HG02571 (cell line): Measurements from ENCODE around the gene POLA1.

Experiments
- ATAC-seq: cut with Tn5 transposase; IDR thresholded peaks from one replicate; pipeline ENCODE4 v1.9.1; 2021; ENCODE audit warnings: mild to moderate bottlenecking, moderate library complexity; ENCODE audit not compliant: unreplicated experiment

POLA1 gene

DNA sequence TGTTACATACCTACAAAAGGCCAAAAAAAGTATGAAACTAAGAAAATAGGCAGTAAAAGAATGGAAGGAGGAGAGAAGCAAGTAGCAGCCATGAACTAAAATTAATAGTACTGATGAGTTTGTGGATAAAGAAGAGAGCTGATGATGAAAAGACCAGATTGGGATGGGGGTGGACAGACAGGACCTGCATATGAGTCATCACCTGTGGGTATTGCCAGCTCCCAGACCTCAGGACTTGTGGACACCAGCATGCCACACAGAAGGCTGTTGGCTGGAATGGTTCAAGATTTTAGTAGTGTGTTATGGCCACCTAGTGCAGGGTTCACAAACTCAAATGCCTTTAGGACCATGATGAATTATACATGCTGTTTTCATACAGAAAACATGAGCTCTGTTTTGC lies 263.1 kb downstream of the POLA1 start:
- ATAC-seq = no peak

DNA sequence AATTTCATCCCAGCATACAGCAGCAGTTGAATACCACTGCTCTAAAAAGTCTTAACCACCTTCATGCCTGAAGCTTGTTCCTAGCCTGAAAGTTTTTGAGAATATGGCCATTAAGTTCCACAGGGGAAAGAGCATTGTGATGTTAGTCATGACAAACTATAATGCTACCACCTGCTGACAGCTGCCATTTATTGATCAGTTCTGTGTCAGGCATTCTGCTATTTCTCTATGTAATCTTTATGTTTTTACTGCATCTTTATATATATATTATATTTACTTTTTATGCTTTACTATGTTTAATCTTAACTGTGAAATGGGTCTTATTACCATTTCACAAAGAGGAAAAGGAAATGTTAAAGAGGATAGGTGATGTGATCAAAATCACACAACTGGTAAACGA lies 268.1 kb downstream of the POLA1 start:
- no peak for ATAC-seq

- no peak for ATAC-seq
Observed at GRCh38 chrX:24963823-24964222, 270.1 kb downstream of the POLA1 start.

DNA sequence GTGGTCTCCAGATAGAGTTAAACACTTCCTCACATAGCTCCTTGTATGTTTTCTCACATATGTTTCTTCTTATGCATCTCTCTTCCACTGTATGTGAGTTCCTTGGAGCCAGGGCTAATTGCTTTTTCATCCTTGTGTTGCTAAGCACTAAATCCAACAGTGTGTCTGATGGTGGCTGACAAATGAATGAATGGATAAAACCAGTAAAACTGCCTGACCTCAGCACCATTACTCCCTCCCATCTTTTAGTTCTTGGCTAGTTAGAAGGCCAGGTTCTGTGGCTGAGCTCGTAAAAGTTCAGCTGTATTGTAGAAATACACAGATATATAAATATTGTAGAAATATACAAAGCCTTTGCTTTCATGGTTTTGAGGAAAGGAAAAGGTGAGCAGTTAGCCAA lies 271.7 kb downstream of the POLA1 start:
- ATAC-seq = no peak

GRCh38 chrX:24969812-24970211 lies 276.1 kb downstream of the POLA1 start:
- ATAC-seq = no peak

DNA sequence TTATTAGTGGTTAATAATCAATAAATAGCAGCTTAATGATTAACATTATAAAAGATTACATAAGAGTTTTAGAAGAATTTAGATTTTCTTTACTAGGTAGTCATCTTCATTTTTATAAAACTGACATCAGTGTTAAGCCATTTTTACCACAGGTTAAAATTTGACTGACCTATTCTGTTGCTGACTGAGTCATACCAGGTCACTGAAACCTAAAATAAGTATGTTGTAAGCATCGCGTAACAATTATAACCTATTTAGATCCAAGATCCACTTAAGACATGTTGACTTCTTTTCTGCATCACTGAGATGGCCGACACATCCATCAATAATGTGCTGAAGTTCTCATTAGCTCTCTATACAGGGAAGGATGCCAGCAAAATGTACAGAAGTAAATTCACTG lies 285.4 kb downstream of the POLA1 start:
- ATAC-seq = no peak

DNA sequence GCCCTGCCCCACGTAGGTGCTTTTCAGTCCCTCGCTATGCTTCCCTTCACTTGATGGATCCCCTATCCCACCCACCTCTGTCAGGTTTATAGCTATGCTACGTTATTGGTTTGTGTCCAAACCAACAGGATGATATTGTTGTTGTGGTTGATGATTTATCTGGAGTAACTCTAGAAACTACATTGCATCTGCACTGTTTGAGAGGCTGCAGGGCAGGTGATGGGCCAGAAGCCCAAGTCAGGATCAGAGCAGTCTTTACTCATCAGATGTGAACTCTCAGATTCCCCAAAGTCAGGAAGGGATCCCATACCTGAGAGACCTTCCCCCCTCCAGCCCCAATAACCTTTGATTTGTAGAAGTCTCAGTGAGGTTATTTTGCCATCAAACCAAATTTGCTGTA lies 287.3 kb downstream of the POLA1 start:
- no peak for ATAC-seq

DNA sequence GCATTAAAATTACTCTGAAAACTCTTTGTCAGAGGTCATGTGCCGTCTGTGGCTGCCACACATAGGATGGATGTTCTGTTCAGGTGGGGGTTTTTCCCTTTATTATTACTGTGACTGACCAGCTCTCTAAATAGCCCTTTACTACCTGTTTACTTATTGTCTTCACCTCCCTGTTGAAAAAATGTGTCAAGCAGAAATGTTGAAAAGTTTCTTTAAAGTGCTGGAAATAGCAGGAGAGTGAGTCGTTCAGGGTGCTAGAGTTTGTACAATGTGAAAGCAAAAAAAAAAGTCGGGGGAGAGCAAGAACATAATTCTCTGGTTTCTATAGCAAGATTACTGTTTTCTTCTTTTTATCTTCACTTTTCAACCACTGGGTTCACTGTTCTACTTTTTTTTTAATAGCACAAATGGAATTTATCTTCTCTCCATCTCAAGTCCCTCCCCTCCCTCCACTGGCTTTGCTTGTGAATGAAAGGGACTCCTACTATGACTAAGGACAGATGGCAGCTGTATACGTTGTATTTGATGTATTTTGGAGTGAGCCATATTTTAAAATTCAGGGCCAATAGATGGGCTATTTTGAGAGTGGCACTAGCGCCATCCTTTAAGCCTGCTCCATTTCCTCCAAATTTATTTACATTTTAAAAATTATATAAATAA lies 288.7 kb downstream of the POLA1 start:
- no peak for ATAC-seq

DNA sequence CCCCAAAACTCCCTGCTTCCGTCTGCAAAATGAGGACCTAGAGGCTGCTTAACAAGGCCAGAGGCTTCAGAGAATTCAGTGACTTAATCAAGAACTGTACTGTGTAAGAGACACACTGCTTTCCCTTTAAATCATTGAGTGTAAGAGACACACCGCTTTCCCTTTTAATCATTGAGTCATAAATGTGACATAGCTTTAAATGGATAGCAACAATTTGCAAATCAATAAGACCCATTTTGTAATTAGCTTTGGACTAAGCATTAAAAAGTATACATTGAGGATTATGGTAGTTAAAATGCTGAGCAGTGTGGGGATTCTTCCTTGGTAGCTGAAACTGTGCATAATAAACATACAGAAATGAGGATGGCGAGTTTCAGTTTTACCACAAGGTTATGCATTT lies 290.2 kb downstream of the POLA1 start:
- no peak for ATAC-seq

- ATAC-seq = no peak
Observed at GRCh38 chrX:24985120-24985519, 291.4 kb downstream of the POLA1 start.

DNA sequence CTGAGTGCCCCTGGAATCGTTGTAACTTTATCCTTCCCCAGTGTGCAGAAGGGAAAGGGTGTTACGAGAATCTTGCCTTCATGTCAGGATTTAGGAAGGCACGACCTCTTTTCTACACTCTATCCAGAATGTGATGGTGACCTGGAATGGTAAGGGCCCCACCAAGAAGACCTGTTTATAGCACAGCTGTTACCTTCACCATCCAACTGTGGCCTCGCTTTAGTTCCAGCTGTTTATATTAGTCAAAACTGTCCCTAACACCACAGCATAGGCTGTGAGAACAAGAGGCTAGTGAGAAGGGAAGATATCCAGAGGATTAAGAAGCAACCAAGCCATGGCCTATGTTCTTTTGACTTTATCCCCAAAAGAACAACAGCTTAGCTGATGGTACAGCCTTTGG lies 294.0 kb downstream of the POLA1 start:
- ATAC-seq = no peak

DNA sequence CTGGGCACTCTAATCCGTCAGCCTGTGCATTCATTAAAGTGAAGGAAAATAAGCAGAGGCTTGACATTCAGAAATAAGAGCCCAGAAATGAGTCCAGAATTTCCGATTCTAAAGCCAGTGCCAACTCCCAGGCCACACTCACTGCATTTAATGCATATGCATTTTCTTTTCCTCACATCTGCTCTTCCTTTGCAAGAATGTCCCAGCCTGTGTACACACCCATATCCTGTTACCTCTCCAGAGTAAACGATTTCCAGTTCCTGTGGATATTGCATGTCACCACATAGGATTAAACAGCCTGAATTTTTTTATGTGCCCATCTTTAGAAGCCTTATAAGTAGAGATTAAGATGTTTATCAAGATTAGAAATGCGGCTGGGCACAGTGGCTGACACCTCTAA lies 294.6 kb downstream of the POLA1 start:
- ATAC-seq = no peak

GRCh38 chrX:24990535-24990934 lies 296.8 kb downstream of the POLA1 start:
- no peak for ATAC-seq

DNA sequence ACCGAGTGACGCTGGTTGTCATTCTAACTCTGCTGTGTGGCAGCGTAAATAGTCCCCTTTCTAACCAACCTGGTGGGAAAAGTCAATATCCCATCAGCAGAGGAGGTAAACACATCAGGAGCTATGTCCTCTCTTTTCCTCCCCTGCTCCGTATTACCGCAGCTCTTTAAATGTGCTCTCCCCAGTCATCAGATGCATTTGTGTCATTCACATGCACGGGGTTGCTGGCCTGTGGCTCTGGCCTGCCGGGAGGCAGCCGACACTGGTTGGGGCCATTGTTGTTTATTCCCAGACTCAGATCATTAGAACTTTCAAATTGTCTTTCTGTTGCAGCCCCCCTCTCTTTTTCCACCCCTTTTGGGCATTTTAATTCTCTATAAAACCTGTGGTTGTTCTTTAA lies 300.2 kb downstream of the POLA1 start:
- no peak for ATAC-seq

- ATAC-seq = no peak
Observed at GRCh38 chrX:24996096-24996709, 302.5 kb downstream of the POLA1 start.

DNA sequence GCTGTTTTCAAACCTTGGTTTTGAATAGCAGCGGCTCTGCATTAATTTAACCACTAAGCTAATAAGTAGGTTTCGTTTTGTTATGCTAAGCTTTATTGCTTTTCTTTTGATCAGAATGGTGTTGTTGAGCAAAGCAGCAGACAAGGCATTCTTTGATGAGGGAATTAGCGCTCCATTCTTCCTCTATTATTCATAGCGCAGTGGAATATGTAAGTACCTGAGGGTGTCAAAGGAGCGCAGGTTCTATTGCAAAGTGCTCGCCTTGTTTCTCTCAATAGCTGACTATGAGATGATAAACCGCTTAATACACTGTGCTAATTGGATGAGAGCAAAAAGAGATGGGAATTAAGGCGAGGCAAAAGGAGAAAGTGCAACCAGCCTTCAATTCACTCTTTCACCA lies 305.8 kb downstream of the POLA1 start:
- no peak for ATAC-seq

DNA sequence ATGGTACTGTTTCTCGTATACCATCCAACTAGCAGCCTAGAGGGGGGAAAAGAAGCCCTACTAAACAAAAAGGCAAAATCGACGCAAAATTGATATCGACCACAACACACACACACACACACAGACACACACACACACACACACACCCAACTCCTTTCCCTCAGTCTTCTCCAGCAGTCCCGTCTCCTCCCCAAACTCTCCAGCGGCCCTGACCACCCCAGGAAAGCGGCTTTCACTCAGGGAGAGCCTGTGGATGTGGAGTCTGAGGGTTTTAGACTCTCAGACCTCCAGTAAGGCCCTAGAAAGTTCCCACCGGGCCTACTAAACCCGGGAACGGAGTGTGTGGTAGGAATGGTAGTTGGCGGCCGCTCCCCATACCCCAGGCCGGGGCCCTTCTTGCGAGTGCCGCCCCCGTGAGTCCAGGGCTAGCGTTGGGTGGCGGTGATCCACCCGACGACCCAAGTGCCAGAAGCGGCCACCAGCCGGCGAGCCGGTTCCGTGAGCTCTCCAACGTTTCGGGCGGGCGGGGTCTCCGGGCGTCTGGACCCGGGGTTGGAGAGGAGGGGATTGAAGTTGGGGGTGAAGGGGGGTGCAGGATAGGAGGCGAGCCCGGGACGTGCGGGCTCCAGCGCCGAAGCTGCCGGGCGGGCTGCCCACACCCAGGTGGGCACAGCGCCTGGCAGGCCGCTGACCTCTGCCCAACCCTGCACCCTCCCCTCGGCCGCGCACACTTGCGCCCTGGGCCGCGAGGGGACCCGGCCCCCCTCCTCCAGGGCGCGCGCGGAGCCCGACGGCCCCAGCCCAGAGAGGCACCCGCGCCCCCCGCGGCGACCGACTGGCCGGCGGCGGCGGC lies 308.3 kb downstream of the POLA1 start:
- ATAC-seq = no peak

- no peak for ATAC-seq
Observed at GRCh38 chrX:25002661-25003020, 308.9 kb downstream of the POLA1 start.

DNA sequence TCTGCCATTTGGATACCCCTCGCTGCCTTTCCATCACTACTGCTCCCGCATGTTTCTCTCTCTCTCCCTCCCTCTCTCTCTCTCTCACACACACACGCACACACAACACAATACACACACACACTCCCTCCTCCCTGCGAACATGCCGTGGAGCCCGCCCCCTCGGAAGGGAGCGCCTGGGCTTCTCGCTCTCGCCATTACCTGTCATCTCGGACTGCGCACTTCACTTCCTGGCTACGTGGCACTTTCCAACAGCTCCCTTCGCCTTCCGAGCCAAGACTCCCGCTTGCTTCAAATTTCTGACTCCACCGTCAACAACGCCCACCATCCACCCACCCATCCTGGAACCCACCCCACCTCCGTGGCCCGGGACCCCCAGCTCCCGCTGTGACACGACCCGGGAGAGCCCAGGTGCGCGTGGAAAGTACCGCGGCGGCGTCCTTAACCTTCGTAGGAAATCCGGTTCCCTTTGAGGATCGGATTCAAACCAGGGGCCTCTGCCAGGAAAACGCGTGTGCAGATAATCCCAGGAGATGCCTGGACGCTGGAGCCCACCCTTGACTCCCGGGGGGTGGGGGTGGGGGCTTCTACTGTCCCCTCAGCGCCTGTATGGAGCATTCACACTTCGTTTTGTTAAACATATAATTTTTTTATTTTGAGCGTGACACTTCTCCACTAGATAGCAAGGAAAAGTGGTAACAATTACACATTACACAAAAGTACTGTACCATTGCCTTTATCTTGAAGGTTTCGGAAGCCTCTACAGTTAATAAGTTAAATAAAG lies 309.5 kb downstream of the POLA1 start:
- no peak for ATAC-seq

DNA sequence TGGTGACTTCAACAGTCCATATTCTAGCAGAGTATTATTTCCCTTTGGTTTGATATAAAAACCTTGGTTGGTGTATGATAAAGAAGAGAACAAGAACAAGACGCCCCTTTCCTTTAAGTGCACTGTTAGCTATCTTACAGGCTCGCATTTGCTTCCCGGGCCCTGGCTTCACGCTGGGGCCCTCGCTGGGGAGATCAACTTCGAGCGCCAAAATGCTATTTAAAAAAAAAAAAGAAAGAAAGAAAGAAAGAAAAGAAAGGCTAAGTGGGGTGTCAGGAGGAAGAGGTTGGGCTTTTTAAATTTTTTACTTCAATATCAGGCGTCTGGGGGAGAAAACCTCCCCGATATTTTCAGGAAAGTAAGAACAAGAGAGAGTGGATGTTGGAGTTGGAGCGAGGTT lies 310.3 kb downstream of the POLA1 start:
- ATAC-seq = no peak

- no peak for ATAC-seq
Observed at GRCh38 chrX:25004485-25005032, 310.8 kb downstream of the POLA1 start.
